SK-N-SH (cell line): ENCODE measurements around the gene SEMA3D. TPM values are rescaled to one million over a fixed set of nuclear protein-coding genes. Genes with fewer than 3 reads are reported as not detected.

Experiments used
- CTCF ChIA-PET: fragments of 300-600, 350-600 bp; formaldehyde crosslinking; extraction: SDS; loops from one replicate; lab custom pipeline; 2021; lab: Yijun Ruan, JAX
- POLR2A ChIA-PET: fragments of 350-600 bp; sonication (Branson Sonifier 250); formaldehyde crosslinking; extraction: SDS; loops from one replicate; lab custom pipeline; 2020; ENCODE audit warnings: antibody characterized with exemption, inconsistent platforms; lab: Yijun Ruan, JAX
- DNase-seq: peaks from one replicate; pipeline ENCODE4 v3.0.0; 2012
- H2AFZ ChIP-seq: fragments of 200-600 bp; sonication (generic); 2 replicates; pipeline ENCODE4 v1.8.1; 2016; ENCODE audit warnings: antibody characterized with exemption, mild to moderate bottlenecking, low read depth
- H3F3A ChIP-seq: fragments of 200-600 bp; sonication (generic); replicated peaks from 2 replicates; pipeline ENCODE3; 2016; ENCODE audit warnings: antibody characterized with exemption, mild to moderate bottlenecking; ENCODE audit not compliant: insufficient read depth
- H3K27ac ChIP-seq, 2 experiments: fragments of 200-500 bp in 1 of 2; fragments of 200-600 bp in 1 of 2; sonication (Bioruptor generic) in 1 of 2; sonication (generic), shearing (Covaris generic) in 1 of 2; 2 replicates each; pipeline versions ENCODE4 v1.5.1 to v1.6.1; 2014 to 2016; ENCODE audit warnings: low read depth in 2 of 2, inconsistent platforms in 1 of 2, low read length in 1 of 2, mild to moderate bottlenecking in 1 of 2, mixed read lengths in 1 of 2
- H3K27me3 ChIP-seq: fragments of 200-600 bp; sonication (generic), shearing (Covaris generic); 2 replicates; pipeline ENCODE4 v1.6.1; 2016; ENCODE audit warnings: mixed run types; ENCODE audit not compliant: insufficient read depth
- H3K36me3 ChIP-seq, 2 experiments: fragments of 200-500 bp in 1 of 2; fragments of 200-600 bp in 1 of 2; sonication (Bioruptor generic) in 1 of 2; sonication (generic) in 1 of 2; replicated peaks in 1 of 2; 2 replicates each; pipeline versions ENCODE3 to v1.5.1; 2014 to 2016; ENCODE audit warnings: low read length in 1 of 2, mild to moderate bottlenecking in 1 of 2; ENCODE audit not compliant: insufficient read depth in 2 of 2, control insufficient read depth in 1 of 2
- H3K4me1 ChIP-seq, 2 experiments: fragments of 200-500 bp in 1 of 2; fragments of 200-600 bp in 1 of 2; sonication (Bioruptor generic) in 1 of 2; sonication (generic), shearing (Covaris generic) in 1 of 2; 2 replicates each; pipeline versions ENCODE4 v1.5.1 to v1.6.1; 2014 to 2016; ENCODE audit warnings: low read depth in 1 of 2, low read length in 1 of 2, mixed run types in 1 of 2; ENCODE audit not compliant: insufficient read depth in 2 of 2, control insufficient read depth in 1 of 2
- H3K4me2 ChIP-seq: fragments of 200-600 bp; sonication (generic), shearing (Covaris generic); 2 replicates; pipeline ENCODE4 v1.6.1; 2017; ENCODE audit warnings: mixed run types
- H3K4me3 ChIP-seq, 2 experiments: fragments of 200-500 bp in 1 of 2; fragments of 200-600 bp in 1 of 2; sonication (Bioruptor generic) in 1 of 2; sonication (generic), shearing (Covaris generic) in 1 of 2; 2 replicates each; pipeline versions ENCODE4 v1.5.1 to v1.8.1; 2014 to 2016; ENCODE audit warnings: low read depth in 2 of 2, inconsistent platforms in 1 of 2, low read length in 1 of 2, mild to moderate bottlenecking in 1 of 2, mixed read lengths in 1 of 2, moderate library complexity in 1 of 2
- H3K79me2 ChIP-seq: fragments of 200-600 bp; sonication (generic); 2 replicates; pipeline ENCODE4 v1.8.1; 2017; ENCODE audit warnings: mild to moderate bottlenecking; ENCODE audit not compliant: insufficient read depth
- H3K9ac ChIP-seq: fragments of 200-600 bp; sonication (generic); 2 replicates; pipeline ENCODE4 v1.6.1; 2017; ENCODE audit warnings: mixed run types
- H3K9me2 ChIP-seq: fragments of 200-600 bp; sonication (generic); 2 replicates; pipeline ENCODE4 v1.6.1; 2017; ENCODE audit warnings: mixed run types
- H3K9me3 ChIP-seq: fragments of 200-600 bp; sonication (generic); 2 replicates; pipeline ENCODE4 v1.6.1; 2017; ENCODE audit warnings: mixed run types, mild to moderate bottlenecking, moderate library complexity
- H4K20me1 ChIP-seq: fragments of 200-600 bp; sonication (generic); 2 replicates; pipeline ENCODE4 v1.6.1; 2017; ENCODE audit warnings: mild to moderate bottlenecking, mixed run types; ENCODE audit not compliant: insufficient read depth
- CHD2 ChIP-seq: fragments of 150-350 bp; IDR thresholded peaks from 2 replicates; pipeline ENCODE4 v1.6.1; 2018; ENCODE audit warnings: low read length; ENCODE audit not compliant: partially characterized antibody
- ELF1 ChIP-seq: IDR thresholded peaks from 2 replicates; pipeline ENCODE4 v1.4.0; 2012
- EP300 ChIP-seq, 2 experiments: IDR thresholded peaks; 2 replicates each; pipeline versions ENCODE4 v1.4.0 to v1.6.1; 2012; ENCODE audit warnings: borderline replicate concordance in 1 of 2, low read depth in 1 of 2, low read length in 1 of 2
- EZH2phosphoT487 ChIP-seq: fragments of 200-600 bp; sonication (generic); IDR thresholded peaks from 2 replicates; pipeline ENCODE4 v1.6.1; 2017; ENCODE audit warnings: low read depth, mixed run types, mild to moderate bottlenecking, antibody characterized with exemption, moderate library complexity, borderline replicate concordance
- FOSL2 ChIP-seq: IDR thresholded peaks from 2 replicates; pipeline ENCODE4 v1.4.0; 2012; ENCODE audit warnings: low read depth, mild to moderate bottlenecking, moderate library complexity, borderline replicate concordance
- FOXJ3 ChIP-seq: sonication (generic); formaldehyde crosslinking; IDR thresholded peaks from 2 replicates; pipeline ENCODE4 v1.5.1; 2020; ENCODE audit warnings: mild to moderate bottlenecking, missing genetic modification reagents
- FOXM1 ChIP-seq: IDR thresholded peaks from 2 replicates; pipeline ENCODE4 v1.4.0; 2012; ENCODE audit warnings: low read depth, mild to moderate bottlenecking
- GABPA ChIP-seq: IDR thresholded peaks from 2 replicates; pipeline ENCODE4 v1.4.0; 2012; ENCODE audit warnings: low read depth, mild to moderate bottlenecking
- GATA2 ChIP-seq: sonication (generic); formaldehyde crosslinking; IDR thresholded peaks from 2 replicates; pipeline ENCODE4 v1.5.0; 2020; ENCODE audit warnings: mild to moderate bottlenecking, missing genetic modification reagents
- IRF3 ChIP-seq: fragments of 150-350 bp; IDR thresholded peaks from 2 replicates; pipeline ENCODE4 v1.6.1; 2016; ENCODE audit warnings: mild to moderate bottlenecking, low read depth, low read length
- JUND ChIP-seq: IDR thresholded peaks from 2 replicates; pipeline ENCODE4 v1.4.0; 2012
- MAX ChIP-seq: IDR thresholded peaks from 2 replicates; pipeline ENCODE4 v1.4.0; 2012; ENCODE audit warnings: low read depth
- NFIC ChIP-seq: IDR thresholded peaks from 2 replicates; pipeline ENCODE4 v1.4.0; 2012; ENCODE audit warnings: borderline replicate concordance
- POLR2AphosphoS5 ChIP-seq: IDR thresholded peaks from 2 replicates; pipeline ENCODE4 v1.6.1; 2012; ENCODE audit warnings: low read depth, low read length
- RAD21 ChIP-seq: IDR thresholded peaks from 2 replicates; pipeline ENCODE4 v1.6.1; 2012; ENCODE audit warnings: mild to moderate bottlenecking, low read length
- RFX5 ChIP-seq: IDR thresholded peaks from 2 replicates; pipeline ENCODE4 v1.6.1; 2012; ENCODE audit warnings: mild to moderate bottlenecking, improper control_type of control experiment, low read length
- RXRA ChIP-seq: IDR thresholded peaks from 2 replicates; pipeline ENCODE4 v1.4.0; 2012; ENCODE audit warnings: low read depth, mild to moderate bottlenecking, borderline replicate concordance
- SIN3A ChIP-seq: IDR thresholded peaks from 2 replicates; pipeline ENCODE4 v1.6.1; 2012; ENCODE audit warnings: low read depth, mild to moderate bottlenecking, low read length, moderate library complexity, borderline replicate concordance
- SMC3 ChIP-seq: IDR thresholded peaks from 2 replicates; pipeline ENCODE4 v1.6.1; 2012; ENCODE audit warnings: low read depth, low read length, improper control_type of control experiment
- TAF1 ChIP-seq: IDR thresholded peaks from 2 replicates; pipeline ENCODE4 v1.6.1; 2012; ENCODE audit warnings: low read depth, mild to moderate bottlenecking, low read length, moderate library complexity, borderline replicate concordance
- TEAD4 ChIP-seq: IDR thresholded peaks from 2 replicates; pipeline ENCODE4 v1.4.0; 2012; ENCODE audit warnings: mild to moderate bottlenecking, borderline replicate concordance; ENCODE audit not compliant: insufficient read depth
- USF1 ChIP-seq: IDR thresholded peaks from 2 replicates; pipeline ENCODE4 v1.4.0; 2012; ENCODE audit warnings: low read depth, borderline replicate concordance
- USF2 ChIP-seq: fragments of 150-350 bp; IDR thresholded peaks from 2 replicates; pipeline ENCODE4 v1.6.1; 2017; ENCODE audit warnings: antibody characterized with exemption, low read length, low read depth, borderline replicate concordance
- YY1 ChIP-seq: IDR thresholded peaks from 2 replicates; pipeline ENCODE4 v1.4.0; 2012; ENCODE audit warnings: low read depth, mild to moderate bottlenecking
- WGBS: methylation state at CpG from one replicate; pipeline ENCODE4 v1.1.6; 2017; ENCODE audit warnings: low lambda C conversion rate; 5-methylcytosine and 5-hydroxymethylcytosine counted together
- polyA plus RNA-seq, 3 experiments: library from polyadenylated mRNA; depleted of rRNA; stranded (reverse); fragments of >200 nt; gene quantifications; 2 replicates each; pipeline ENCODE4 v1.2.3, GENCODE V29; 2012

SEMA3D gene
- polyA plus RNA-seq, 1 of the 3 experiments (the other 2 are of a cell fraction): 30.1 TPM

- Histone ChIP-seq H2AFZ (no peak overlapping the region), H4K20me1 (no peaks in the 10 kb centered on the region), H3K4me3 (no peak overlapping the region), H3K4me1 (0 out of 4 replicates have a peak, but pooled peaks cover 0 to 5% of the 10 kb centered on the region in 2 experiments), H3K9ac (no peak overlapping the region), H3F3A (no peaks in the 10 kb centered on the region), H3K27me3 (no peaks in the 10 kb centered on the region), H3K36me3 (peaks cover 0 to 5% of the 10 kb centered on the region in 2 experiments), H3K27ac (no peak overlapping the region), H3K4me2 (no peak overlapping the region), H3K9me2 (no peaks in the 10 kb centered on the region), H3K9me3 (no peaks in the 10 kb centered on the region), H3K79me2 (no peaks in the 10 kb centered on the region)
- CTCF ChIA-PET: no interaction called here
- no peak for DNase-seq
- POLR2A ChIA-PET: no interaction called here
- no peak for TF ChIP-seq SIN3A
- TF ChIP-seq MAX: no peak
- TF ChIP-seq TEAD4: no peak
- TF ChIP-seq USF1: no peak
- no peak for TF ChIP-seq EZH2phosphoT487
- TF ChIP-seq JUND: no peak
- no peak for TF ChIP-seq RFX5
- TF ChIP-seq RXRA: no peak
- no peak for TF ChIP-seq TAF1
- TF ChIP-seq YY1: no peak
- TF ChIP-seq RAD21: no peak
- no peak for TF ChIP-seq GATA2
- no peak for TF ChIP-seq GABPA
- TF ChIP-seq IRF3: no peak
- TF ChIP-seq EP300 (IDR thresholded peaks at IDR 0.05; ENCODE audit: borderline replicate concordance in 1 of 2, low read depth in 1 of 2, low read length in 1 of 2): no peak
- no peak for TF ChIP-seq SMC3
- no peak for TF ChIP-seq FOSL2
- WGBS: 96% methylated on average over 1 of the region's 1 CpG
Measured at GRCh38 chr7:85150624-85151023, 36.2 kb downstream of the SEMA3D start.

GRCh38 chr7:85144771-85145170 is 42.1 kb downstream of the SEMA3D start:
- WGBS: 61% methylated on average over 1 of the region's 1 CpG
- CTCF ChIA-PET: interaction anchor here (1.0 kb wide), 2 partner anchors 18 to 103 kb away, joined by 3 to 4 read pairs; no protein-coding TSS in a partner anchor
- no peak overlapping the region for H2AFZ ChIP-seq
- H3K9me3 ChIP-seq: no peaks in the 10 kb centered on the region
- H3K36me3 ChIP-seq: peaks cover 0 to 7% of the 10 kb centered on the region in 2 experiments
- H3K9me2 ChIP-seq: no peaks in the 10 kb centered on the region
- no peak overlapping the region for H3K9ac ChIP-seq
- no peak overlapping the region for H3K27ac ChIP-seq
- DNase-seq: no peak
- POLR2A ChIA-PET: no interaction called here
- no peaks in the 10 kb centered on the region for H3F3A ChIP-seq
- H3K27me3 ChIP-seq: no peaks in the 10 kb centered on the region
- no peak overlapping the region for H3K4me2 ChIP-seq
- H3K79me2 ChIP-seq: no peaks in the 10 kb centered on the region
- H4K20me1 ChIP-seq: no peaks in the 10 kb centered on the region
- H3K4me3 ChIP-seq: no peak overlapping the region
- 0 out of 4 replicates have a peak, but pooled peaks cover 0 to 5% of the 10 kb centered on the region in 2 experiments for H3K4me1 ChIP-seq
- TF ChIP-seq FOXM1 (no peak), JUND (no peak), CHD2 (no peak), POLR2AphosphoS5 (no peak), MAX (no peak), FOXJ3 (CRISPR knock-in tag) (no peak), FOSL2 (no peak), NFIC (no peak), SMC3 (no peak), YY1 (no peak), ELF1 (no peak), USF1 (no peak), EP300 (IDR thresholded peaks at IDR 0.05; ENCODE audit: borderline replicate concordance in 1 of 2, low read depth in 1 of 2, low read length in 1 of 2) (no peak), SIN3A (no peak), USF2 (no peak)
